Upper lobe of left lung (tissue), 6 donors: ENCODE data around the gene CABP1. TPM values are rescaled to one million over a fixed set of nuclear protein-coding genes. Genes with fewer than 3 reads are reported as not detected.

Experiments
- ATAC-seq, 2 donors: fragments of 200-7000 bp; cut with Tn5 transposase; one replicate each; pipeline ENCODE4 v1.9.1; 2022; ENCODE audit warnings: mild to moderate bottlenecking in 2 of 2, moderate library complexity in 2 of 2; ENCODE audit not compliant: low FRiP score in 2 of 2
- DNase-seq, 2 donors: peaks; one replicate each; pipeline ENCODE4 v3.0.0-alpha.2; 2019 to 2020
- H3K27ac ChIP-seq, 4 donors: fragments of 200-600 bp; sonication (generic); one replicate each; pipeline ENCODE4 v1.5.1; 2016 to 2019
- H3K27me3 ChIP-seq, 4 donors: fragments of 200-600 bp; sonication (generic); one replicate each; pipeline ENCODE4 v1.5.1; 2017 to 2019
- H3K36me3 ChIP-seq, 4 donors: fragments of 200-600 bp; sonication (generic); one replicate each; pipeline ENCODE4 v1.5.1; 2016 to 2019
- H3K4me1 ChIP-seq, 4 donors: fragments of 200-600 bp; sonication (generic); one replicate each; pipeline ENCODE4 v1.5.1; 2018 to 2019
- H3K4me3 ChIP-seq, 4 donors: fragments of 200-600 bp; sonication (generic); one replicate each; pipeline ENCODE4 v1.5.1; 2017 to 2019; ENCODE audit warnings: mild to moderate bottlenecking in 2 of 4, moderate library complexity in 1 of 4
- H3K9me3 ChIP-seq, 4 donors: fragments of 200-600 bp; sonication (generic); one replicate each; pipeline ENCODE4 v1.5.1; 2018 to 2019
- EP300 ChIP-seq, 4 donors: sonication (generic); formaldehyde crosslinking; IDR thresholded peaks; one replicate each; pipeline ENCODE4 v1.5.1; 2017; ENCODE audit warnings: antibody characterized with exemption in 4 of 4, control low read depth in 2 of 4
- POLR2A ChIP-seq, 4 donors: fragments of 450-650 bp; IDR thresholded peaks; one replicate each; pipeline ENCODE4 v1.5.1; 2016 to 2017; ENCODE audit warnings: antibody characterized with exemption in 4 of 4, mild to moderate bottlenecking in 2 of 4
- POLR2AphosphoS5 ChIP-seq, 2 donors: sonication (generic); formaldehyde crosslinking; IDR thresholded peaks; one replicate each; pipeline ENCODE4 v1.5.1; 2017; ENCODE audit warnings: antibody characterized with exemption in 2 of 2
- WGBS, 2 donors: methylation state at CpG; one replicate each; pipeline ENCODE4 v1.1.5; 2017 to 2018; 5-methylcytosine and 5-hydroxymethylcytosine counted together
- total RNA-seq, 6 donors: library from RNA; depleted of rRNA in 4 of 6; stranded (reverse); fragments of >200 nt in 4 of 6; gene quantifications; one replicate each; pipeline versions ENCODE4 v1.1.0 to v1.2.1, GENCODE V29; 2016 to 2021
- TF ChIP-seq, protein P1 (sequence below), 6 experiments: fragments of 450-650 bp in 4 of 6; fragments of 200-600 bp in 2 of 6; sonication (generic) in 2 of 6; IDR thresholded peaks; one replicate each; pipeline ENCODE4 v1.5.1; 2016 to 2019; ENCODE audit warnings: antibody characterized with exemption in 6 of 6
- donor health status: DM: no; HTN: no; CAD: no; lungs with moderate emphysema.
- donor health status: DM: no; HTN: yes; CAD: no; lungs with severe emphysema.

The CABP1 gene
- total RNA-seq, 6 donors from 2014 or later, result 1.2 to 2.1 TPM; not detected in 4

DNA sequence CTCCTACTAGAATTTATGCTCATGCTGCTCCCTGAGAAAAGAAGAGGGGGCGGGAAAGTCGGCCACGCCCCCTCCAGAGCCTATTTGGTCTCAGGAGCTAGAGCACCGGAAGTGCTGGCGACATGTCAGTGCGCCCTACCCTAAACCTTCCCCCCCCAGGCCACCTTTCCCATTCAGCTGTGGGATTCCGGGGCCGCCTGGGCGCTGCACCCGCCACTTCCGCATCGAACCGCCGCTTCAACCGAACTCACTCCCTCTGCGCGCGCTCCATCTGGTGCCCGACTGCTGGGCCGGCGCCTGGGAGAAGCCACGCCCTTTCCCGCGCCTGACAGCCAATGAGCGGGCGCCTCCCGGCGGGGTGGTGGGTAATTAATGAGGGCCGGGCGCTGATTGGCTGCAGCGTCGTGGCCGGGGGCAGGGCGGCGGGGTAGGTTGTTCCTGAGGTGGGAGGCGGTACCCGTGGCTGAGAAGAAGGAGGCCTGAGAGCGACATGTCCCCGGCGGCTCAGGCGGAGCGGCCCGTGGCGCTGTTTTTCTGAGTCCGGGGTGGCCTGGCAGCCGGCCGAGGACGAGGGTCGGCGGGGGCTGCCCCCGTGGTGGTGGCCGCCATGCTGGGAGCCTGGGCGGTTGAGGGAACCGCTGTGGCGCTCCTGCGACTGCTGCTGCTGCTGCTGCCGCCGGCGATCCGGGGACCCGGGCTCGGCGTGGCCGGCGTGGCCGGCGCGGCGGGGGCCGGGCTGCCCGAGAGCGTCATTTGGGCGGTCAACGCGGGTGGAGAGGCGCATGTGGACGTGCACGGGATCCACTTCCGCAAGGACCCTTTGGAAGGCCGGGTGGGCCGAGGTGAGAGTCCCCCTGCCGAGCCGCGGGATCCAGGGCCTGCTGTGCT is 46.5 kb downstream of the CABP1 start, which contains the start of gene MLEC:
Gene MLEC (plus strand): TSS at position 460 of the 888 bp plus-strand sequence. CDS start 148 bp downstream, at position 608.
- TF ChIP-seq POLR2A (IDR thresholded peaks at IDR 0.05) (peak; percentile 4 to 89 (median 66)), POLR2AphosphoS5 (IDR thresholded peaks at IDR 0.05) (peak in 1 of 2 donors; percentile 74), EP300 (IDR thresholded peaks at IDR 0.05) (no peak)
- TF ChIP-seq, protein P1, sequence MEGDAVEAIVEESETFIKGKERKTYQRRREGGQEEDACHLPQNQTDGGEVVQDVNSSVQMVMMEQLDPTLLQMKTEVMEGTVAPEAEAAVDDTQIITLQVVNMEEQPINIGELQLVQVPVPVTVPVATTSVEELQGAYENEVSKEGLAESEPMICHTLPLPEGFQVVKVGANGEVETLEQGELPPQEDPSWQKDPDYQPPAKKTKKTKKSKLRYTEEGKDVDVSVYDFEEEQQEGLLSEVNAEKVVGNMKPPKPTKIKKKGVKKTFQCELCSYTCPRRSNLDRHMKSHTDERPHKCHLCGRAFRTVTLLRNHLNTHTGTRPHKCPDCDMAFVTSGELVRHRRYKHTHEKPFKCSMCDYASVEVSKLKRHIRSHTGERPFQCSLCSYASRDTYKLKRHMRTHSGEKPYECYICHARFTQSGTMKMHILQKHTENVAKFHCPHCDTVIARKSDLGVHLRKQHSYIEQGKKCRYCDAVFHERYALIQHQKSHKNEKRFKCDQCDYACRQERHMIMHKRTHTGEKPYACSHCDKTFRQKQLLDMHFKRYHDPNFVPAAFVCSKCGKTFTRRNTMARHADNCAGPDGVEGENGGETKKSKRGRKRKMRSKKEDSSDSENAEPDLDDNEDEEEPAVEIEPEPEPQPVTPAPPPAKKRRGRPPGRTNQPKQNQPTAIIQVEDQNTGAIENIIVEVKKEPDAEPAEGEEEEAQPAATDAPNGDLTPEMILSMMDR (IDR thresholded peaks at IDR 0.05), result peak in 4 of 6 experiments; percentile 7 to 13 (median 11)
- Histone ChIP-seq H3K27me3 (no peaks in the 10 kb centered on the region), H3K4me1 (peaks cover 30 to 51% (median 42%) of the 10 kb centered on the region in 4 donors), H3K9me3 (no peaks in the 10 kb centered on the region), H3K36me3 (no peaks in the 10 kb centered on the region), H3K4me3 (peak within 1 kb of the TSS; percentile 68 to 96 (median 84)), H3K27ac (peak within 1 kb of the TSS; percentile 86 to 93 (median 90))
- WGBS, 2 donors, result 0 to 1% methylated on average over 10 to 51 of the region's 84 CpGs
- ATAC-seq (peak; percentile 96 to 98), DNase-seq (peak; percentile 97 to 99)

DNA sequence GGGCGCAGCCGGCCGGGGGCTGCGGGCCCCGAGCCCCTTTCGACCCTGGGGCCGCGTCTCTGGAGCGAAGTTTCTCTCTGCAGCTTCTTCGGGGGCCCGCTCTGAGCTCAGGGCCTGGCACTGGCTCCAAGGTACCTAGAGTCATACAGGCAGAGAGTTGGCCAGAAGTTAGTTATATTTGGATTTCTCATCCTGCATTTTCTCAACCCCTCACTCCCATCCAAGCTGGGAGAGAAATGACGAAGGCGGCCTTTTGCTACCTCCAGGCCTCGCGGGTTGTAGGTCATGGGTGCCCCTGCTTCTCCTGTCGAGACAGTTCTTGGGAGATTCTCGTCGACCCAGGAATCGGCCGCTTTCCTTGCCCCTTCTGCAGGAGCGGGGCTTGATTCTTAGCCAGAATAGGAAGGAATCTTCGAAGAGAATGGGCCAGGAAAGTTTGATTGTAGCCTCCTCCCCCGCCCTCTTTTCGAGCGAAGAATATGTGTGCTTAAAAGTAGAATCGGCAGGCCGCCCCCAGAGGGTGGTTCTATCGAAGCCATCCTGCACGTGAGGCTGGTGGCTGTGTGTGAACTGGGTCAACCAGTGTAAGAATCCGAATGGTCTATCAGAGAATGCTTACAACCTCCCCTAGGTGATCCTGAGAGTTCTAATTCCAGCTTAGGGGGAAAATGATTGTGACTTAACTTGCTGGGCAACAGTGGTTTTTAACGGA is 47.3 kb downstream of the CABP1 start:
- DNase-seq (no peak), ATAC-seq (no peak)
- WGBS, 2 donors, result 0 to 1% methylated on average over 3 to 27 of the region's 31 CpGs
- Histone ChIP-seq H3K27me3 (no peaks in the 10 kb centered on the region), H3K36me3 (no peaks in the 10 kb centered on the region), H3K9me3 (no peaks in the 10 kb centered on the region), H3K27ac (peak overlapping the region; percentile 86 to 93 (median 90)), H3K4me1 (peaks cover 31 to 59% (median 49%) of the 10 kb centered on the region in 4 donors), H3K4me3 (peak overlapping the region; percentile 68 to 96 (median 84))
- no peak for TF ChIP-seq POLR2AphosphoS5 (IDR thresholded peaks at IDR 0.05)
- TF ChIP-seq EP300 (IDR thresholded peaks at IDR 0.05), result no peak
- TF ChIP-seq, protein P1 (IDR thresholded peaks at IDR 0.05), result no peak
- TF ChIP-seq POLR2A (IDR thresholded peaks at IDR 0.05), result no peak

DNA sequence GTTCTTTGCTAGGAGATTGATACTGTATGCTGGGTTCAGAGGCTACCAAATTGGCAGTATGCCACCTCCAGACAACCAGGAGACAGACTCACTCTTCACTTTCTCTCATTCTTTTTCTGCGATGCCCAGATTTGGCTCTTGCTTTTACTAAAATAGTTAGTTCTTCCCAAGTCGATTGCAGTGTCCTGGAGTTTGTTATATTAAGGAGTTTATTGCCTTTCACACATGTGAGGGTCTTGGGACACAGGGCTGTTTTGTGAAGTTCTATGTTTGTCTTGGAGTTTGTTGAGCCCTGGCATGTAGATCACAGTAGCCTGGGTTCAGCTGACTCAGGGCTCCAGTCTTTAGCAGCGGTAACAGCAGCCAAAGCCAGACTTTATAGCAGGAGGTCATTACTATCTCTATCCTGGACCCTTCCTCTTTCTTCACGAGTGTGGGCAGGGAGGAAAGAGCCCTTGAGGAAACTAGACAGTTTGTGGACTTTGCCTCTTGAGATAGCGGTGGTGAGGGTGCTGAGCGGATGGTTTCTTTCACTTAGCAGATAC is 48.2 kb downstream of the CABP1 start:
- Histone ChIP-seq H3K4me1 (peaks cover 38 to 67% (median 50%) of the 10 kb centered on the region in 4 donors), H3K27me3 (no peaks in the 10 kb centered on the region), H3K27ac (peak overlapping the region in 2 of 4 donors; percentile 91 to 93), H3K4me3 (peak overlapping the region in 3 of 4 donors; percentile 68 to 96 (median 77)), H3K9me3 (no peaks in the 10 kb centered on the region), H3K36me3 (no peaks in the 10 kb centered on the region)
- DNase-seq (no peak), ATAC-seq (no peak)
- no peak for TF ChIP-seq POLR2AphosphoS5 (IDR thresholded peaks at IDR 0.05)
- no peak for TF ChIP-seq EP300 (IDR thresholded peaks at IDR 0.05)
- TF ChIP-seq, protein P1 (IDR thresholded peaks at IDR 0.05), result no peak
- no peak for TF ChIP-seq POLR2A (IDR thresholded peaks at IDR 0.05)
- WGBS, 2 donors, result 4 to 15% methylated on average over 6 of the region's 6 CpGs

DNA sequence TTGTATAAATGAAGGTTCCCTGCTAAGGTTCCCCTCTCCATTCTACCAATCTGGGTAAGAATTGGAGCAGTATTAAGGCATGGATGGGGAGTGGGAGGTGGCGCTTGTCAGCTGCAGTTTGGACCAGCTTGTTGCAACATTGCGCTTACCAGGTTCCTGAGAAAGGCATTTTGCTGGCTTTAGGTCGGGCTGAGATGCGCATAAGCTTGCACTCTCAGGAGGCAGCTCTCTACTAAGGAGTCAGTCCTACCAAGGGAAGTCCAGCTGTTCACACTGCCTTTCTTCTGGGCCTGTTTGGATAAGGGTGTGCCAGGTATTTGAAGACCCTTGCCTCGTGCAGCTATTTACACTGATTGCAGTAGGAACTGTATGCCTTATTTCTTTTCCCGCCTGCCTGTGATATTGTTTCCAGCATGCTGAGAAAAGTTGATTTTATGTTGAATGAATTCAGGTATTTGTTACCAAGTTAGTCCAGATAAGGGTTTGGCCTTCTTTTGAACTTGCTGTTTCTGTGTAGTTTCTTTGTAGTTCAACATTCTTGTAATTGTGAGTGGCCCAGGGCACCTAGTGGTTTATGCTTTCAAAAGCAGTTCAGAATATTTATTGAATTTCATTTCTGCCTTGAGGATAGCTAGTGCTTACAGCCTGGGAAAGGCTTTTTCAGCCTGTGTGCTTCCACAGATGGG is 49.1 kb downstream of the CABP1 start:
- no peak for TF ChIP-seq POLR2AphosphoS5 (IDR thresholded peaks at IDR 0.05)
- no peak for TF ChIP-seq POLR2A (IDR thresholded peaks at IDR 0.05)
- TF ChIP-seq, protein P1 (IDR thresholded peaks at IDR 0.05), result no peak
- TF ChIP-seq EP300 (IDR thresholded peaks at IDR 0.05), result no peak
- 58 to 81% methylated on average over 4 to 6 of the region's 6 CpGs for WGBS, 2 donors
- Histone ChIP-seq H3K27ac (peak overlapping the region in 1 of 4 donors; percentile 93), H3K4me3 (no peak overlapping the region), H3K4me1 (peaks cover 38 to 75% (median 50%) of the 10 kb centered on the region in 4 donors), H3K27me3 (no peaks in the 10 kb centered on the region), H3K9me3 (no peaks in the 10 kb centered on the region), H3K36me3 (peaks cover 0 to 9% (median 7%) of the 10 kb centered on the region in 4 donors)
- ATAC-seq (no peak), DNase-seq (no peak)
